Liver (tissue), 3 donors: ENCODE measurements around the gene IQSEC1.

Experiments
- ATF3 ChIP-seq: IDR thresholded peaks from 2 replicates; pipeline ENCODE4 v1.6.1; 2016; ENCODE audit warnings: antibody characterized with exemption
- GABPA ChIP-seq, 2 donors: IDR thresholded peaks in 1 of 2; conservative IDR thresholded peaks in 1 of 2; 2 replicates each; pipeline ENCODE4 v1.6.1; 2016; ENCODE audit warnings: antibody characterized with exemption in 2 of 2, mild to moderate bottlenecking in 1 of 2, moderate library complexity in 1 of 2
- REST ChIP-seq: IDR thresholded peaks from 2 replicates; pipeline ENCODE4 v1.6.1; 2016; ENCODE audit warnings: antibody characterized with exemption, mild to moderate bottlenecking
- SP1 ChIP-seq: IDR thresholded peaks from 2 replicates; pipeline ENCODE4 v1.6.1; 2018; ENCODE audit warnings: antibody characterized with exemption, mild to moderate bottlenecking
- TF ChIP-seq, protein P1 (sequence below): fragments of 150-350 bp; IDR thresholded peaks from 2 replicates; pipeline ENCODE4 v1.5.1; 2017; ENCODE audit warnings: improper control_type of control experiment, low read depth, low read length; ENCODE audit not compliant: missing input control
- donor health status: healthy.
- donor health status: healthy.

- TF ChIP-seq, protein P1, sequence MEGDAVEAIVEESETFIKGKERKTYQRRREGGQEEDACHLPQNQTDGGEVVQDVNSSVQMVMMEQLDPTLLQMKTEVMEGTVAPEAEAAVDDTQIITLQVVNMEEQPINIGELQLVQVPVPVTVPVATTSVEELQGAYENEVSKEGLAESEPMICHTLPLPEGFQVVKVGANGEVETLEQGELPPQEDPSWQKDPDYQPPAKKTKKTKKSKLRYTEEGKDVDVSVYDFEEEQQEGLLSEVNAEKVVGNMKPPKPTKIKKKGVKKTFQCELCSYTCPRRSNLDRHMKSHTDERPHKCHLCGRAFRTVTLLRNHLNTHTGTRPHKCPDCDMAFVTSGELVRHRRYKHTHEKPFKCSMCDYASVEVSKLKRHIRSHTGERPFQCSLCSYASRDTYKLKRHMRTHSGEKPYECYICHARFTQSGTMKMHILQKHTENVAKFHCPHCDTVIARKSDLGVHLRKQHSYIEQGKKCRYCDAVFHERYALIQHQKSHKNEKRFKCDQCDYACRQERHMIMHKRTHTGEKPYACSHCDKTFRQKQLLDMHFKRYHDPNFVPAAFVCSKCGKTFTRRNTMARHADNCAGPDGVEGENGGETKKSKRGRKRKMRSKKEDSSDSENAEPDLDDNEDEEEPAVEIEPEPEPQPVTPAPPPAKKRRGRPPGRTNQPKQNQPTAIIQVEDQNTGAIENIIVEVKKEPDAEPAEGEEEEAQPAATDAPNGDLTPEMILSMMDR: no peak
- TF ChIP-seq SP1 (no peak), REST (no peak), GABPA (IDR thresholded peaks at IDR 0.05 in 1 of 2, conservative IDR thresholded peaks at IDR 0.05 in 1 of 2) (no peak), ATF3 (no peak)
Measured at GRCh38 chr3:13072239-13072599, 1.0 kb downstream of the IQSEC1 start.
